ENCODE data around the gene FBXO42. TPM values are rescaled to one million over a fixed set of nuclear protein-coding genes. Genes with fewer than 3 reads are reported as not detected.

Gene FBXO42
- total and polyA plus RNA-seq, 8 donors = 4.3 to 35.4 (median 13.9) TPM

GRCh38 chr1:16198444-16199156, 153.7 kb downstream of the FBXO42 start:
- Histone ChIP-seq H3K27me3 (no peaks in the 10 kb centered on the region), H3K9me3 (no peaks in the 10 kb centered on the region), H3K36me3 (peaks cover 5 to 51% (median 27%) of the 10 kb centered on the region in 4 donors), H3K27ac (no peak overlapping the region), H3K4me1 (no peaks in the 10 kb centered on the region), H3K4me3 (no peak overlapping the region)
- no peak for DNase-seq
- intact Hi-C loops (cut with DNase I; ENCODE audit: low total_unique reads) = no loop called here
- 91 to 98% (median 94%) methylated on average over 3 to 8 of the region's 8 CpGs for WGBS, 5 donors
- TF ChIP-seq POLR2A (IDR thresholded peaks at IDR 0.05) (no peak), POLR2AphosphoS5 (IDR thresholded peaks at IDR 0.05) (no peak), CTCF (IDR thresholded peaks at IDR 0.05) (no peak), EP300 (IDR thresholded peaks at IDR 0.05) (no peak)

- TF ChIP-seq EP300 (IDR thresholded peaks at IDR 0.05) (no peak), CTCF (IDR thresholded peaks at IDR 0.05) (no peak), POLR2A (IDR thresholded peaks at IDR 0.05) (no peak), POLR2AphosphoS5 (IDR thresholded peaks at IDR 0.05) (no peak)
- DNase-seq = no peak
- intact Hi-C loops (cut with DNase I; ENCODE audit: low total_unique reads) = no loop called here
Observed at GRCh38 chr1:16196874-16197273, 155.4 kb downstream of the FBXO42 start.

More at GRCh38 chr1:16196874-16197273, 155.4 kb downstream of the FBXO42 start:
- Histone ChIP-seq H3K36me3 (peaks cover 5 to 35% (median 17%) of the 10 kb centered on the region in 4 donors), H3K4me1 (no peaks in the 10 kb centered on the region), H3K27ac (no peak overlapping the region), H3K27me3 (no peaks in the 10 kb centered on the region), H3K4me3 (no peak overlapping the region), H3K9me3 (no peaks in the 10 kb centered on the region)
- WGBS, 5 donors = 64 to 97% (median 67%) methylated on average over 2 to 3 of the region's 3 CpGs

Small RNAs within 50 kb of the gene (small RNA-seq; reads per million reads assigned to genes)
- 0 reads per million in 4 donors for gene MT1XP1

Other genes starting within 250 kb of the FBXO42 start
- 100 to 1,000 TPM in 1 of 5 donors, 10 to 100 TPM in 3, 1 to 10 TPM in 1; 6.7 to 200 (median 42.7) TPM for gene EPHA2, start 196.4 kb downstream of the FBXO42 start, total RNA-seq
- 10 to 100 TPM in 2 of 3 donors, 1 to 10 TPM in 1; 4.6 to 30.4 (median 11.0) TPM for gene EPHA2, start 196.4 kb downstream of the FBXO42 start, polyA plus RNA-seq
- 10 to 100 TPM in 2 of 5 donors, 1 to 10 TPM in 3; 3.5 to 17.4 (median 8.1) TPM for gene ARHGEF19, start 139.8 kb downstream of the FBXO42 start, total RNA-seq
- gene ARHGEF19, start 139.8 kb downstream of the FBXO42 start, polyA plus RNA-seq = 10 to 100 TPM in 1 of 3 donors, 1 to 10 TPM in 2; 9.5 to 20.1 (median 9.5) TPM
- 10 to 100 TPM in 1 of 5 donors, 1 to 10 TPM in 2, under 1 TPM in 1, not detected in 1; 0.45 to 18.8 (median 2.7) TPM for gene CPLANE2, start 115.3 kb downstream of the FBXO42 start, total RNA-seq
- gene CPLANE2, start 115.3 kb downstream of the FBXO42 start, polyA plus RNA-seq = 1 to 10 TPM; 1.8 to 3.4 (median 2.3) TPM
- 10 to 100 TPM; 15.8 to 86.6 (median 44.3) TPM for gene SZRD1, start 14.8 kb upstream of the FBXO42 start, total RNA-seq
- 10 to 100 TPM; 41.9 to 66.9 (median 57.1) TPM for gene SZRD1, start 14.8 kb upstream of the FBXO42 start, polyA plus RNA-seq
- not detected for gene SPATA21, start 84.9 kb upstream of the FBXO42 start, total RNA-seq
- gene SPATA21, start 84.9 kb upstream of the FBXO42 start, polyA plus RNA-seq = under 1 TPM; 0.25 to 0.31 (median 0.30) TPM
- 10 to 100 TPM; 25.5 to 78.1 (median 43.1) TPM for gene NECAP2, start 88.2 kb upstream of the FBXO42 start, total RNA-seq
- 10 to 100 TPM; 26.0 to 45.1 (median 36.6) TPM for gene NECAP2, start 88.2 kb upstream of the FBXO42 start, polyA plus RNA-seq
- gene RNU1-1, start 161.8 kb upstream of the FBXO42 start, total RNA-seq = 1,000 to 10,000 TPM in 1 of 5 donors, under 1 TPM in 4; under 0.01 to 9,966 (median under 0.01) TPM
- not detected for gene RNU1-1, start 161.8 kb upstream of the FBXO42 start, polyA plus RNA-seq

Data from stomach (tissue), 9 donors.